ENCODE results near the gene SHLD2.
"Not testable (repeated sequence)": the region's sequence is repeated elsewhere in the genome, so short reads cannot be mapped to it uniquely, and the experiment has no call there.

SHLD2 gene

DNA sequence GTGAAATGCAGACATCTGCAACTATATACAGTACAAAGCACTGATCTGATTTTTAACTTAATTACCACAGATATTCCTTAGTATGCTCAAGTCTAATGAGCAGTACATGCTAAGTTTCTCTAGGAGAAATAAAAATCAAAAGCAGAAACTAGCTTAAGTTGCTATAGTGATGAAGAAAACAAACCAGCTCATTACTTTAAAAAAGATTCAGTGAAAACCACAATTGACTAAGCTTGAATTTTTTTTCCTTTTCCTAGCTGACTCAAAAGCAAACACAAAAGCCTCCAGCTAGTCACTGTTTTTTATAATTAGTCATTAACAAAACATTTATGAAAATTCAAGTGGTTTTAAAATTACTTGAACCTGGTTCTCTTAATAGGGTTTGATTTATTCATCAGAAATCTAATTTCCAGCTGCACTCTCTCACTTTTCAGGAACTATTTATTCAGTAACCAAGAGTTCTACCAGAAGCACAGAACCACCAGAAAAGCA, 10.7 kb upstream of the SHLD2 start:
- DNase-seq, result not testable (repeated sequence)

DNA sequence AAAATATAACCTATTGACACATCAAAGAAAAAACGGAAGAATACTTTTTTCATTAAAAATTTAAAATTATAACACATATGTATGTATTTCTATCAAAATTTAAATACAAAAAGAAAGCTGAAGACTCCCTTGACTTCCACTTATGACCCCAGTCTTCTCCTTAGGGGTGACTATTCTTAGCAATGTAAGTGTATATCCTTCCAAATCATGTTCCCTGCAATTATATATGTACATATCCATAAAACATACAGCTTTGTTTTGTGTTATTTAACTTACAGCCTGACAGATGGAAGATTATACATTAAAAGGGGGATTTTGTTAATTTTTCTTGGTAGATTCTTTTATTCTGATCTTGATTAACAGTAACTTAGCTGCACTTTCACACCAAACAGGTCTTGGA, 9.5 kb upstream of the SHLD2 start:
- DNase-seq, result no peak

DNA sequence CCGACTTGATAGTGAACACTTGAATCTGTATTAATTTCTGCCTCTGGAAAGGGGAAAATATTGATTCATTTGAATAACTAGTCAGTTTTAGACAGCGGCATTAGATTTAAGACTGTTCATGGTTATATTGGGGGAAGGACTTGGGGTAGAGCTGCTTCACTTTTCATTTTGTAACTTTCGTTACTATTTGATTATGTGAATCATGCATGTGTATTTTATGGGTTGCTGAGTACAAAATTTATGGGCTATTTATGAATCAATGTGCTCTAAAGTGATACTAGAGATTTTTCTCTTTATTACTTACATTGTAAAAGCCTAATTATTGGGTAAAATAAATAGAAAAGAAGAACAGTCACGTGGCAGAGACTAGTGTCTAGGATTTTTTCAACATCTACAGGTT, 5.3 kb upstream of the SHLD2 start:
- DNase-seq, result no peak

DNA sequence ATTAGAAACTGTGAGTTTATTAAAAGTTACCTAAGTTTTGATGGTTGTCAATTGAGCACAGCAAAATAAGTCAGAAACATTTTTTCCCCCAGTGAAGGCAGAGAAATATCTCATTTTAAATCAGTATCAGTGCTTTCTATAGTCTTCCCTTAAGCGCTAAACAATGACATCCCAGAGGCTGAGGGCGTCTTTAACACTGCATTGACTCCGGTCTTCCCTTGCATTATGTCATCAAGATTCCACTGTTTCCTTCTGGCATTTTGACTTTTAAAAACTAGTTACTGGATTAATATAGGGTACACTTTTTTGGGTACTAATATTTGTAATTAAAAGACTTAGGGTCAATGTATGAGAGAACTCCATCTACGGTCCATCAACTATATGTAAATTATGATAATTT, 4.2 kb upstream of the SHLD2 start:
- DNase-seq, result no peak

DNA sequence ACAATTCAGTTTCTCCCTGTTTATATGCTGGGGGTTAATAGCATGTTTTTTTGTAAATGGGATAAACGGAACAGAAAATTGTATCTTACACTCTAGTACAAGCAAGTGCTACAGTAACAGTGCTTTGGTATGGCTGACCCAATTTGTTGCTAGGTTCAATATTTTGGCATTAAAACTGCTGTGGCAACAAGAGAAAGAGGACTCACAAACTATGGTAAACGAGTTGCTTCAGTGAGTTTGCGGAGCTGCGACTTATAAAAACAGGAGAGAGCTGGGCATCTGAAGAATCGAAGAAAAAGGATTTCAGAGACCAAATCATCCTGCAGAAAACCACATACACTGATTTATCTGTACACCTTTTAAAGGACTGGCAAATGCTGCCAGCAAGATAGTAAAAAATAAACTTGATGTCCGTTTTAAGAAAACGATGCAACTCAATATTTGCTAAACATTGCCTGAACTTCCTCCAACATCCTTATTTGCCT, 2.6 kb upstream of the SHLD2 start:
- no peak for DNase-seq

DNA sequence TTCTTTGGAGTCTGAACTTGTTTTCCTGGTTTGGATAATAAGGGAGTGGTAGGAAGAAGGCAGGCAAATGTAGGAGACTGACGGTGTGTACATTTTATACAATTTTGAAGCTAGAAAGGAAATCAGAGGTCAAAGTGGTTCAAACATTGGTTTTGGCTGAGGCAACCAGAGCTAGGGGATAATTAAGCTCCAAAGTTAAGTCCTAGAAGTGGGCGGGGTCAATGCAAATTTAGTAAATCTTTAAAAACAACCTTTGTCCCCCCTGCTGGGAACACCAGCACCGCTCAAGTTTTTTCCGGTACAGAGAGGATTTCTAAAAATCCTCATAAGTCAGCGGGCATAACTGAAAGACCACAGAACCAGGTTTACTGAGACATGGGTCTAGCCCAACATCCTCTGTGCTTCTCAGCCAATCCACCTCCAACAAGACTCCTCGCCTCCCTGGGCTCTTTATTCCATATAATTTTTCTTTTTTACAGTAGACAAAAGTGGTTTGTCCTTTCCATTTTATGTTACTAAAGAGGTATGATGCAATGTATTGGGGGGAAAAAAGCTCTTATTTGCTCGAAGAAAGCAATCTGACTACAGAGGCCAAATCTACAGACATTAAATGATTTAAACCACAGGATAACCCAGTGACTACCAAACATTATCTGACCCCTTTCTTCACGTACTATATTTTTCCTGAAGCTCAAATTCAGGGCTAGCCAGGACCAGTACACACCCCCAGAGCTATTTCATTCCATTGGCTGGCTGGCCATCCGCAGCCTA, 2.0 kb upstream of the SHLD2 start:
- no peak for DNase-seq

DNA sequence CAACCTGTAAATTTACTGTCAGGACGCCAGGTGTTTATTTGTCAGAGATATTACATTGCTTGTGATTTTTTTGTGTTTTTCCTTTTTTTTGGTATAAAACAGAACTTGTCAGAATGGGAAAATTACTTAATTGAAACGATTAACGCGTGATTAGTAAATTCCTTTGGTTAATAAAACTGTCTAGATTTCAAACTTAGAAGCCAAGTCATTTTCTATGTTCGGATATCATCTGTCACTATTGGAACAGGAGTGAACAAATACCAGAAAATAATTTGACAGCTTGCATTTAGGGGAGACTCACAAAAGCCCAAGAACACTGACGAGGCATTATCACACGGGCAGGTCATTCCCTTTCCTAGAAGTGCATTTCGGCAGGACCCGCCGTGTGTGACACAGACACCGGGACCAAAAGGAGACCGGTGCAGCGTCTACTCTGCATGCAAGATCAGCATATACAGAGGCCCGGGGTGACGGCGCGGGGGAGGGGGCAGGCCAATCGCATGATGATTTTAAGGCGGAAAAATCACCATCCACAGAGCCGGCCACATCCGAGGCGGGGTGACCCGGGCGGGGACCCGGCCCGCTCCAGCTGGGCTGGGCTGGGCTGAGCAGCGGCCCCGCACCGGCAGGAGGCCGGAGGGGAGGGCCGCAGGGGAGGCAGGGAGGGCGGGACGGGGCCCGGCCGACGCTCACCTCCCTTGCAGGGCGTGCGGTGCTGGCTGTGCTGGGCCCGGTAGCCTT, 1.2 kb upstream of the SHLD2 start:
- DNase-seq, result peak; percentile 45

DNA sequence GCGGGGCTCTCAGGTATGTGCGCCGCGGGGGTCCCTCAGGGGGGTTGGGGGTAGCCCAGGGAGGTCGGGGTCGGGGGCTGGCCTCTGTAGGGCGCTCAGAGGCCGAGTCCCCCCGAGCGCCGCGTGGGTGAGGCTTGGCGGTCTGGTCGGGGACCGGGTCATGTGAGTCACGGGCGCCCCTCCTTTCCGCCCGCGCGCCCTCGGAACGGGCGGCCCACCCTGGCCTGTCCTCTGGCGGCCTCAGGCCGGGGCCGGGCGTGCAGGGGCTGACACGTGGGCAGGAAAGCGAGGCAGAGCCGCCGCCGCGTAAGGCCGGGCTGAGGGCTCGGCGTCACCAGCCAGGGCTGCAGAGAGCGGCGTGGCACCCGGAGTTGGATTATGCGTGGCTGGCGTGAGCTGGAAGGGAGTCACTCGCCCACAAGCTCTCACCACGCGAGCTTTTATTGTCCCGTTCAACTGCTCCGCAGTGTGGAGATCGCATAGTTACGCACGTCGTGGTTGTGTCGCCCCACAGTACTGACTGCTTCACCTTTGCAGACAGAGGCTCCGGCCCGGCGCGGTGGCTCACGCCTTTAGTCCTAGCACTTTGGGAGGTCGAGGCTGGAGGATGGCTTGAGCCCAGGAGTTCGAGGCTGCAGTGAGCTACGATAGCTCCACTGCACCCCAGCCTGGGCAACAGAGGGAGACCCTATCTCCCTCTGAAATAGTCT, 385 bp downstream of the SHLD2 start:
- DNase-seq, result peak; percentile 48

DNA sequence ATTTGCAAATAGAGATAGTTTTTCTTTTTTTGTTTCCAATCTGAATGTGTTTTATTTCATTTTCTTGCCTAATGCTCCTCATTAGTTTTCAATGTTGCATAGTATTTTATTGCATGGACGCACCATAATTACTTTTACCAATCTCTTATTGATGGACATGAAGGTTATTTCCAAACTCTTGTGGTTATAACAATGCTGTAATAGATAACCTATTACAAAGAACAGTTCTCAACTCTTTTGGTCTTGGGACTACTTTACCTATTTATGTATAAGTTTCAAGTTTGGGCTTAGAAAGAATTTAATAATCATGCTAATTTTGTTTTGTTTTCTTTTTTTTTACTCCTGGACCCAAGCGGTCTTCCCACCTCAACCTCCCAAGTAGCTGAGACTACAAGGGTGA, 7.0 kb downstream of the SHLD2 start:
- DNase-seq, result no peak

DNA sequence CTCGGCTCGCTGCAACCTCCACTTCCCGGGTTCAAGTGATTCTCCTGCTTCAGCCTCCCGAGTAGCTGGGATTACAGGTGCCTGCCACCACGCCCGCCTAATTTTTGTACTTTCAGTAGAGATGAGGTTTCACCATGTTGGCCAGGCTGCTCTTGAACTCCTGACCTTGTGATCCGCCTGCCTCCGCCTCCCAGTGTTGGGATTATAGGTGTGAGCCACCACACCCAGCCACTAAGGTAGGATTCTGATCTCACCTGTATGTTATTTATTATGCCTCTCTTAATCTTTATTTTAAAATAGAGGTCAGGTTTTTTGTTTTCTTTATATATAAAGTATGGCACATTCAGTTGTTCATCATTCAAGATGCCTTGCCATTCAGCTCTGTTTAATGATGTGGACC, 9.7 kb downstream of the SHLD2 start:
- not testable (repeated sequence) for DNase-seq

DNA sequence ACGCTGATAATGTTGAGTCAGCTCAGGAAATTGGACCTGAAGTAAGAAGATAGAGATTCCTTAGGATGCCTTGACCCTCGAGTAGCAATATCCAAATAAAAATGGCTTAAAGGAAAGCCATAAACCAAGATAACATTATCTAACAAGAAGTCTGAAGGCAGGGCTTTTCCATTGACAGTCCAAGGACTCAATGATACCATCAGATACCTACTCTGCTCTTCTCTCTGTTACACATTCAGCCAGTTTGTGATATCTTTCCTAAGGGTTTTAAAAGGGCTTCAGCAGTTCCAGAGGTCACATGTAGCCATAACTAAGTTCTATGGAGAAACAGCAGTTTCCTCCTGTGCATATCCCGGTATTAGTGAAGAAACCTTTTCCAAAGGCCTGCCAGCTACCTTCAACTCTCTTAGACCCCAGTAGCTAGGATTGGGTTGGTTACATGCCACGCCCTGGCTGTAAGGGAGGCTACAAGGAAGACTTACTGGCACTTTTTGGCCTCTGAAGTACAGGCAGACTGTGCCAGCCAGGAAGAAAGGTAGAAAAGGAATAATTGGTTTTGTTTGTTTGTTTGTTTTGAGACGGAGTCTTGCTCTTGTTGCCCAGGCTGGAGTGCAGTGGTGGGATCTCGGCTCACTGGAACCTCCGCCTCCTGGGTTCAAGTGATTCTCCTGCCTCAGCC, 10.6 kb downstream of the SHLD2 start:
- DNase-seq, result no peak

DNA sequence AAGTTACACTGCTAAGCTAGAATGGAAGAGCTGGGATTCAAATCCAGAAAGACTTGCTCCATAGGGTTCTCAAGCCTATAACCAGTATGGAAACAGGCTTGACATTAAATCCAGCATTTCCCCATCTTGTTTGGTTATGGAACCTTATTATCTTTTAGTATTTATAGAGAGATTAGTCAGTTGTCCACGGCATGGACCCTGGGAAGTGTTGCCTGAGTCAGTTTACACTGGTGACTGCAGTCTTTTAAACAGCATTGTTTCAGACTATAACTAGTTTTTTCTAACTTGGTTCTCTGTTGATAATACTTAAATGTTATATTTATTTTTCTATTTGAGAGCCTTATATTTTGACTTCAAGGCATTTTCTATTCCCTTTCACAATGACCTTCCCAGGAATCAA, 23.1 kb downstream of the SHLD2 start:
- not testable (repeated sequence) for DNase-seq

DNA sequence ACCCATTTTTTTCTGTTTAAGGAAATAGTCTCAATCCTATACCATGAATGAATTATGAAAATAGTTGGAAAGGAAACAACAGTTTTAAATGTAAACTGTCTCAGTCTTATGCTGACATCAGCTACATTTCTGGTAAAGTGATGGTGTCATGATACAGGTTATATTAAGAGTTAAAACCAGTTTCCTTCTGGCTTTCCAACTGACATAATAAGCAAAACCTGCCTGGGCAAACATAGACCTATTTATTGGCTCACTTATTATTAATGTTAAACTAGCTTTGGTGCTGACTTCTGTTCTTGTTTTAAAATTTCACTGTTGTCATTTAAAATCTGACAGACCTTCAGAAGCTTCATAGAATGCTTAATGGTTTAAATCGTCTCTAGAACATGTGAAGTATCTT, 24.0 kb downstream of the SHLD2 start:
- not testable (repeated sequence) for DNase-seq

DNA sequence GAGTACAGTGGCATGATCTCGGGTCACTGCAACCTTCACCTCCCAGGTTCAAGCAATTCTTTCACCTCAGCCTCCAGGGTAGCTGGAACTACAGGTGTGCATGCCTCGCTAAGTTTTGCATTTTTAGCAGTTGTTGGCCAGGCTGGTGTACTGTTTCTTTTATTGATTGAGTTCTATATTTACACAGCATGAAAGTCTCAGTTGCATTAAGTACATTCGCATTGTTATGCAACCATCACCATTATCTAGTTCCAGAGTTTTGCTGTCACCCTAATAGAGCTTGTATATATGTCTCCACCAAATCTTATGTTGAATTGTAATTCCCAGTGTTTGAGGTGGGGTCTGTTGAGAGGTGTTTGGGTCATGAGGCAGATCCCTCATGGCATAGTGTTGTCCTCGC, 28.3 kb downstream of the SHLD2 start:
- DNase-seq, result not testable (repeated sequence)

DNA sequence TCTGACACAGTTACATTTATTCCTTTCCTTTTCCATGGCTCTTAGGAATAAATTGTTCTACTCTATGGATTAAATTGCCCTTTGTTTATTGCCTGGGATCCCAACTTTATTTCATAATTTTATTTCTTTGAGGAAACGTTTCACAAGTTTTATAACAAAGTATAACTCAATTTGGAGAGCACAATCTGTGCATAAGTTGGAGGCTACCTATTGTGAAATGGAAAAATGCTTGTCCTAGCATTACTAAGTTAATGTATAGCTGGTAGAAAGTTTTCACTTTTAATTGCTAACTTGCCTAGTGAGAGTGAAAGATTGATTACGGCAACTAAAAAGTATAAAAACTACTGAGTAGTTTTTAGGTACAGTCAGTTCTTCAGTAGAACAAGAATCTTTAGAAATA, 32.0 kb downstream of the SHLD2 start:
- DNase-seq, result not testable (repeated sequence)

DNA sequence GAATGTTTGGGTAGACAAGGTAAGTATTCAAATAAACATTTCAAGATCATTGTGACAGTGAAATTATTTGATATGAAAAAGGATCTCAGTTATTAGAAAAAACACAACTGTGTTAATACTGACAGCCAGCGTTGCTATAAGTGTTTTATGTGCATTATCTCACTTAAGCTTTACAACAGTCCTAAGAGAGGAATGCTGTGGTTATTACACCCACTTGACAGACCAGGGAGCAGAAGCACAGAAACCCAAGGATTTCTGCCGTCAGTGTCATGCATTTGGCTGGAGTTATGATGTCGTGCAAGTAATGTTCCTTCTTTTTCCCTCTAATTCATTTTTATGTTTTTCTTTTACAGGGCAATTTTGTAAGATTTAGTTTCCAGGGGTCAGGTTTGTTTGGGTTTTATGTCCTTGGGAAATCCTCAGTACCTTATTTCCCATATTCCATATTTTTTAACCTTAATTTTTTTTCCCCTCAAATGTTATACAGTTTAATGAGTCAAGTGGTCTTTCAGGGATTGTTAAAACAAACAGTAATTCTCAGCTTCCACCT, 32.7 kb downstream of the SHLD2 start:
- not testable (repeated sequence) for DNase-seq

DNA sequence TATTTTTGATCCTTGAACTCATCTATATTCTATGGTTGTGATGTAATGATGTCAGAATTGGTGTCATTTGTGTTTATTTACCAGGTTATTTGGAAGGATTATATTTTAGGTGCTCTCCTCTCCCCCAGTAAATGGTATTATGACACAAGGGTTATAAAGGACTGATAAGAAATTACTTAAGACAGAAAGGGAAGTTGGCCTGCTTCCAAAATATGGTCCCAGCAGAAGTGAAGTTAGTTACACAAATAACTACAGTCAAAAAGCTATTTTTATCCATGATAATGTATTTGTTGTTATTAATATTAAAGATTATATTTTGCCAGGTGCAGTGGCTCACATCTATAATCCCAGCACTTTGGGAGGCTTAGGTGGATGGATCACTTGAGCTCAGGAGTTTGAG, 37.2 kb downstream of the SHLD2 start:
- DNase-seq, result peak; percentile 58

DNA sequence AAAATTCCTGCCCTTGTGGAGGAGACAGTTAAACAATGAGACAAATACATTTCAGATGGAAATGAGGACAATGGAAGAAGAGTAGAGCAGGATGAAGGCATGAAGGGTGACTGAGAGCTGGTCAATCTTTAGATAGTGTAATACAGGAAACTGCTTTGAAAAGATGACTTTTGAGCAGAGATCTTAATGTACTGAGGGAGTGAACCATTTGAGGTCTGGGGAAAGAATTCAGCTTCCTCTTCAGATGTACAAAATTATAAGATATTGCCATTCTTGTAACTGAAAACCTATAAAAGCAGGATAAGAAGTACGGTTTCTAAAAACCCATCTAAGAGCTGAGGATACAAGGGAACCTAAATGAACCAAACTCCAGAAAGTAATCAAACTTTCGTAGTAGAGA, 38.9 kb downstream of the SHLD2 start:
- peak; percentile 7 for DNase-seq

DNA sequence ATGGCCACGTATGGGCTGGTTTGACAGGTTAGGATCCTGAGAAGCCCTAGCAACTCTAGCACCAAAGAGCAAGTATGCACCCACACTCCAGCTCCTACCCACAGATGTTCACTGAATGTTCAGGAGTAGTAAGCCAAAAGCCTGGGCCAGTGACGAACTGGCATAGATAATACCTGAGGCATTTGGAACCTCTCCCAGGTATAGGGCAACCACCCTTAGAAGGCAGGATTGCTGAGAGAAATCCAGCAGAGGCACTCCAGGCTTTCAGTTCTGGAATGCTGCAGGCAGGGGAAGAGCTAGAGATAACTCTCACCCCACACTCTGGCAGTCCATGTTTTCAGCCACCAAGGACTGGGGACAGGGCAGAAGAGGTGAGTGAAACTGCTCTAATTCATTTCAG, 39.4 kb downstream of the SHLD2 start:
- DNase-seq, result not testable (repeated sequence)

DNA sequence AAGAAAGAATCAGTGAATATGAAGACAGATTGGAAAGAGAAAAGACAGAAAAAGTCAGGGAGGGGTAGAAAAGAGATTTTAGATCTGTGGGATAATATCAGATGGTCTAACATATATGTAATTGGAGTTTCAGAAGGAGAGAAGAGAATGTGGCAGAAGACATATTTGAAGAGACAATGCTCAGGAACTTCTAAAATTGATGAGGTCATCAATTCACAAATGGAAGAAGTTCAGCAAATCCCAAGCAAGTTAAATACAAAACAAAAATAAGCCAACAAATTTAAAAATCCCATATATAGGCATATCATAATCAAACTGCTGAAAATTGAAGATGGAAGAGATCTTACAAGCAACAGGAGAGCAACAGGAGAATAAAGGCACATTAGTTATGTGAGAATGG, 42.5 kb downstream of the SHLD2 start:
- DNase-seq, result not testable (repeated sequence)

DNA sequence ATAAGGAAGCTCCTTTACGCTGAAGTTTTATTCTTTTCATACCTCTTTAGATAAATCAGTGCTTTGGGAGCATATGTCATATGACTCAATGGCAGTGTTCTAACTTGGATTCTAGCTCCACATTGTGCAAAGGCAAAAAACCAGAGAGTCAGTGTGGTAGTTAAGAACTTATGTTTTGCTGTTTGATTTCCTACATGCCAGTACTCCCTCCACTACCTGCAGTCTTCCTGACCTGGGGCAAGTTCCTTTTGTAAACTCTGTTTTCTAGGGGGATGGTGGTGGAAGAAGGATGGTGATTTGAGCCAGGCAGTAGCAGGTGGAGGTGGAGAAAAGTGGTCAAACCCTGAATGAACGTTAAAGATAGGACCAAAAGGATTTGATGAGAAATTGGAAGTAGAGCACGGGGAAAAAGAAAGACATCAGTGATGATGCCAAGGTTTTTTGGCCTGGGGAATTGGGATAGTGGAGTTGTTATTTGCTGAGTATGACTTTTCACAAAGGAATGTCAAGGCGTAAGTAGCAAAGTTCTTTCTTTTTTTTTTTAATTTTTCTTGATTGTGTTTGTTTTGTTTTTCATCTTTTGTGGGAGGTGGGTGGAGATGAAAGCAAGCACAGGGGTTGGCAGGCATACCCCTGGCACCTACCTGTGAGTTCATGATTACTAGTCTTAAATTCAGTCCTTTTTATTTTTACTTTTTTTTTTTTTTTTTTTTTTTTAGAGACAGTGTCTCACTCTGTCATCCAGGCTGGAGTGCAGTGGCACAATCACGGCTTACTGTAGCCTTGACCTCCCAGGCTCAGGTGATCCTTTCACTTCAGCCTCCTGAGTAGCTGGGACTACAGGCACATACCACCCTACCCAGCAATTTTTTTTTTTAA, 47.5 kb downstream of the SHLD2 start:
- not testable (repeated sequence) for DNase-seq

DNA sequence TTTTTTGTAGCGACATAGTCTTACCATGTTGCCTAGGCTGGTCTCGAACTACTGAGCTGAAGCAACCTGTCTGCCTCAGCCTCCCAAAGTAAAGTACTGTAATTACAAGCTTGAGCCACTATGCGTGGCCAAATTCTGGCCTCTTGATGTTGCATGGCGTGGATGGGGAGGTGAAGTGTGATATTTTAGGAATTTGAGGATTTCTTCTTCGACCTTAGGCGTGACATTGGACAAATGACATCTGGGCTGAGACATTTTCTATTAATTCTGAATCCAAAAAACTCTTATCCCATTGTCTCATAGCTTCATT, 48.1 kb downstream of the SHLD2 start:
- DNase-seq, result not testable (repeated sequence)
